AG10803 (cell line): ENCODE results near the gene TMEM181.
A peak's percentile ranks its signal among the peaks of the same experiment; 100 is the strongest.

Experiments used
- DNase-seq: peaks from one replicate; pipeline ENCODE4 v3.0.0; 2010; ENCODE audit warnings: low read depth
- H3K4me3 ChIP-seq: 2 replicates; pipeline ENCODE4 v1.5.1; 2011; ENCODE audit warnings: mild to moderate bottlenecking, low read length, control low read depth
- TF ChIP-seq, protein P1 (sequence below): conservative IDR thresholded peaks from 2 replicates; pipeline ENCODE4 v1.5.1; 2011; ENCODE audit warnings: mild to moderate bottlenecking, low read length, control low read depth, inconsistent platforms

TMEM181 gene

GRCh38 chr6:158557927-158558326 lies 2.0 kb upstream of the TMEM181 start:
- TF ChIP-seq, protein P1, sequence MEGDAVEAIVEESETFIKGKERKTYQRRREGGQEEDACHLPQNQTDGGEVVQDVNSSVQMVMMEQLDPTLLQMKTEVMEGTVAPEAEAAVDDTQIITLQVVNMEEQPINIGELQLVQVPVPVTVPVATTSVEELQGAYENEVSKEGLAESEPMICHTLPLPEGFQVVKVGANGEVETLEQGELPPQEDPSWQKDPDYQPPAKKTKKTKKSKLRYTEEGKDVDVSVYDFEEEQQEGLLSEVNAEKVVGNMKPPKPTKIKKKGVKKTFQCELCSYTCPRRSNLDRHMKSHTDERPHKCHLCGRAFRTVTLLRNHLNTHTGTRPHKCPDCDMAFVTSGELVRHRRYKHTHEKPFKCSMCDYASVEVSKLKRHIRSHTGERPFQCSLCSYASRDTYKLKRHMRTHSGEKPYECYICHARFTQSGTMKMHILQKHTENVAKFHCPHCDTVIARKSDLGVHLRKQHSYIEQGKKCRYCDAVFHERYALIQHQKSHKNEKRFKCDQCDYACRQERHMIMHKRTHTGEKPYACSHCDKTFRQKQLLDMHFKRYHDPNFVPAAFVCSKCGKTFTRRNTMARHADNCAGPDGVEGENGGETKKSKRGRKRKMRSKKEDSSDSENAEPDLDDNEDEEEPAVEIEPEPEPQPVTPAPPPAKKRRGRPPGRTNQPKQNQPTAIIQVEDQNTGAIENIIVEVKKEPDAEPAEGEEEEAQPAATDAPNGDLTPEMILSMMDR, result no peak

DNA sequence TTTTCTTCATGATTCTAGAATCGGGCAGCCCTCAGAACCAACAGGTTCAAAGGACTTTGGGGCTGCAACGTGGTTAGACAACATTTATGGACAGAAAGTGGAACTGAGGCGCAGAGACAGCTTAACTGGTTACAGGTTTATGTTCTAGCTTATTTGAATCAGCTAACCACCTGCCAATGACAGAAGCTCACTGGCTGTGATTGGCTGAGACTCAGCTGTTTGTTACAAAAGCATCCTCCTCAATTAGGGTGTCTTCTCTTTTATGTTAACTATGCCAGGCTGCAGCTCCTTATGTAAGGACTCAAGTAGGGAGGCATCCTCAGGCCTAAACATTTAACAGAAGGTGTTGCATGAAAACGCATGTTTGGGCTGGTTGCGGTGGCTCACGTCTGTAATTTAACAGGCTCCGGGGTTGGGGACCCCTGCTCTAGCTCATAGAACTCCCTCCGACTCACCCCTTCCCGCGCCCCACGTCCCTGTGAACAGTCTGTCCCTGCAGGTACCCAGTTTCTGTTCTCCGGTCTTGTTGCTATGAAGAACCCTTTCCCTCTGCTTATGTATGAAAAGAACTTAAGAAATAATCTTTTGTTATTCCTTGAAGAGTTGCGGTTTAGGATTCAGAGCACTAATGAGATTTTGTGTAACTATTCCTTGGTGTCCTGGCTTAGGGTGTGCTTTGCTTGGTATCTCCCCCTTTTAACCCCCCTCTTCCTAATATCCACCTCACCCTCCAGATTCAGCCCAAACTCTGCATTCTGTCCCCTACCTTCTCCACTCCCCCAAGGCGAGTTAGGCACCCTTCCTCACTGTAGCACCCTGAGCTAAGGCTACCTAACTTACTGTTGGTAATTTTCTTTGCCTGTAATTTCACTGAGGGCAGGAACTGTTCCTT lies 1.2 kb upstream of the TMEM181 start:
- DNase-seq, result no peak
- no peak overlapping the region for H3K4me3 ChIP-seq
- TF ChIP-seq, protein P1, result no peak

More at GRCh38 chr6:158557927-158558326, 2.0 kb upstream of the TMEM181 start:
- DNase-seq, result no peak
- H3K4me3 ChIP-seq, result no peak overlapping the region

DNA sequence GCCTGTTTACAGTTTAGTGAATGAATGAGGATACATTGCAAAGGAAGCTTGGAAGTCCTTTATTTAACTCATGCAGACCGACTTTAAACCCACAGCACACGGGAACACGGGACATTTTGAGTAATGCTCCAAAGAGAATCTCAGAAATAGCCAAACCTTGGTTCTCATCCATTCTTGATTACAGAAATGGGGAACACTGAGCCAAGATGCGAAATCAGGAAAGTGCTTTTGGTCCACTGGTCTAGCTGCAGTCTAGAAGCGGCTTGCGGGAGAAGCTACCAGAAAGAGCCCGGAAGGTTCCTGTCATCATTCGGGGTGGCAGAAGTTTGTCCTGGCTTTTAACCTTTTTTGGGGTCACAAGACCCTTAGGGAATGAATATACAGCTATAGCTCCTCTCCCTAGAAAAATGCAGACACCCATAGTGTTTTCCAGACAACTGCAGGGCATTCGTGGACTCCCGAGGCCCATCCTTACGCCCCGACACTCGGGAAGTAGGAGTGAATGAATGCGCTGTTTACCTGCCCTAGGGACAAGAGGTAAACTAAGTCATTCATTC lies 475 bp upstream of the TMEM181 start:
- H3K4me3 ChIP-seq, result peak overlapping the region; percentile 76
- TF ChIP-seq, protein P1, result no peak
- DNase-seq, result no peak

- peak overlapping the region; percentile 72 for H3K4me3 ChIP-seq
- TF ChIP-seq, protein P1, result no peak
- DNase-seq, result peak; percentile 17
These were observed 987 bp downstream of the TMEM181 start for GRCh38 chr6:158560836-158561320.

GRCh38 chr6:158561321-158561884 lies 1.5 kb downstream of the TMEM181 start:
- peak overlapping the region; percentile 72 for H3K4me3 ChIP-seq
- no peak for DNase-seq
- TF ChIP-seq, protein P1, result no peak

DNA sequence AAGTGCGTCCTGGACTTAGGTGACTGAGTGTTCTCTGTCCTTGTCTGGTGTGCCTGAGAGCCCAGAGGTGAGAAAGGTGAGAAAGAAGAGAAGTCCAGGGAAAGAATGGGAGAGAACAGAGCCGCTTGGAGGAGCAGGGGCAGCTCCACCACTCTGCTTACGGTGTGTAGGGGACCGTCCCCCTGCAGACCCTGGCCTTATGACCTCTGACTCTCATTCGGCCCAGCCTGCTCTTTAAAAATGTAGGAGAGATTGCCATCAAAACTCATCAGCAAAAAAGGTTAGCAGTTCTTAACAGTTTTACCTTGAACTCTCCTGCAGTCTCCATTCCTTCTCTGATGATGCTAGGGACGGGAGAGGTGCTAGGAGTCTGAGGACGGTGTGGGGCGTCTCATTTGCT lies 2.0 kb downstream of the TMEM181 start:
- no peak for DNase-seq
- H3K4me3 ChIP-seq, result peak overlapping the region; percentile 72; the same call in 1 of the 2 replicates
- TF ChIP-seq, protein P1, result no peak
